Breast epithelium (tissue), 3 donors: ENCODE data around the gene DCTN2.

Source experiments
- POLR2A ChIP-seq: fragments of 450-650 bp; IDR thresholded peaks from one replicate; pipeline ENCODE4 v1.6.1; 2016; ENCODE audit warnings: antibody characterized with exemption, mild to moderate bottlenecking, moderate library complexity
- POLR2AphosphoS5 ChIP-seq, 3 donors: sonication (generic); formaldehyde crosslinking; IDR thresholded peaks; one replicate each; pipeline ENCODE4 v1.6.1; 2017; ENCODE audit warnings: antibody characterized with exemption in 3 of 3
- TF ChIP-seq, protein P1 (sequence below), 3 donors: fragments of 450-650 bp; IDR thresholded peaks; one replicate each; pipeline ENCODE4 v1.5.1; 2016 to 2017; ENCODE audit warnings: antibody characterized with exemption in 3 of 3, mild to moderate bottlenecking in 3 of 3, moderate library complexity in 3 of 3

DNA sequence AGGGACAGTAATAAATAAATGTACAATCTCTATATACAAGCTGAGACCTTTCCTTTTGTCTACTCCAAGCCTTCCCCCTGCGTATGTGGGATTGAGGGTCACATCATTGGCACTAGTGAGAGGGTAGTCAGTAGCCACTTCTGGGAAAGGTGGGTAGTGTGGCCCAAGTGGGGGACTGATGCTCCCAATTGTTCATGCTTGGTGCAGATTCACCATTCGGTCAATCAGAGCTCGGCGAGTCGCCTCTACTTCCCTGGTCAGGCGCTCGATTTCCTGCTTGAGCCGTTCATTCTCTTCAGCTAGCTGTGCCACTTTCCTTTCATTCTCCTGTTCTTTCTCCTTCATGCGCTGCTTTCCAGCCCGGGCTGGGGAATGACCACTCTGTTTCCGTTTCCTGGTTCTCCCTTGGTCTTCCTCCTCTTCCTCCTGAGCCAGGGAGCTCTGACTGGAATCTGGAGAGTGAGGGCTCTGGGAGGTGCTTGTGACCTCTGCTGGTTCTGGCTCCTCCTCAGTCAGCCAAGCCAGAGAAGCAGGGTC, 30.3 kb downstream of the DCTN2 start:
- TF ChIP-seq, protein P1, sequence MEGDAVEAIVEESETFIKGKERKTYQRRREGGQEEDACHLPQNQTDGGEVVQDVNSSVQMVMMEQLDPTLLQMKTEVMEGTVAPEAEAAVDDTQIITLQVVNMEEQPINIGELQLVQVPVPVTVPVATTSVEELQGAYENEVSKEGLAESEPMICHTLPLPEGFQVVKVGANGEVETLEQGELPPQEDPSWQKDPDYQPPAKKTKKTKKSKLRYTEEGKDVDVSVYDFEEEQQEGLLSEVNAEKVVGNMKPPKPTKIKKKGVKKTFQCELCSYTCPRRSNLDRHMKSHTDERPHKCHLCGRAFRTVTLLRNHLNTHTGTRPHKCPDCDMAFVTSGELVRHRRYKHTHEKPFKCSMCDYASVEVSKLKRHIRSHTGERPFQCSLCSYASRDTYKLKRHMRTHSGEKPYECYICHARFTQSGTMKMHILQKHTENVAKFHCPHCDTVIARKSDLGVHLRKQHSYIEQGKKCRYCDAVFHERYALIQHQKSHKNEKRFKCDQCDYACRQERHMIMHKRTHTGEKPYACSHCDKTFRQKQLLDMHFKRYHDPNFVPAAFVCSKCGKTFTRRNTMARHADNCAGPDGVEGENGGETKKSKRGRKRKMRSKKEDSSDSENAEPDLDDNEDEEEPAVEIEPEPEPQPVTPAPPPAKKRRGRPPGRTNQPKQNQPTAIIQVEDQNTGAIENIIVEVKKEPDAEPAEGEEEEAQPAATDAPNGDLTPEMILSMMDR (IDR thresholded peaks at IDR 0.05) = no peak
- no peak for TF ChIP-seq POLR2A
- TF ChIP-seq POLR2AphosphoS5 (IDR thresholded peaks at IDR 0.05) = no peak
